Activated T-cell treated with anti-CD3 and anti-CD28 coated beads for 48 hours (primary cell): ENCODE data around the gene CRHBP.
"Not testable (repeated sequence)": the region's sequence is repeated elsewhere in the genome, so short reads cannot be mapped to it uniquely, and the experiment has no call there.

Experiments used
- DNase-seq: peaks from one replicate; pipeline ENCODE4 v3.0.0-alpha.2; 2020; ENCODE audit warnings: low read depth

Gene CRHBP

GRCh38 chr5:76958991-76959767 is 6.3 kb downstream of the CRHBP start:
- no peak for DNase-seq

- no peak for DNase-seq
Observed at GRCh38 chr5:76960004-76960625, 7.3 kb downstream of the CRHBP start.

DNA sequence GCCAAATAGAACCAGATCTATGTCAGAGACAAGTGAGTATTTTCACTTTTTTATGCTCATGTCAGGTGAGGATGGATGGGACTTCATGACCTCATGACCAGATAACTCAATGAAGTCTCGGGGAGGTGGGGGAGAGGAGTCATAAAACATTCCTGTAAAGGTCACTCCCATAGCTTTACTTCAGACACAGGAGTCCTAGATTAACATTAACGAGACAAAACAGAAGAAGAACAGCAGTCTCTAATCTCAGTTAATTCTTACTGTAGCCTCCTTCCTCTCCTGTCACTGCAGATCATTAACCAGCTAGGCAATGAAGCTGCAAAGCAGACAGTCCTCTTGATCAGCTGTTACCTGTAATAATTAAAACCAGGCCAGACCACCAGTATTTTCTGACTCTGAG is 11.2 kb downstream of the CRHBP start:
- DNase-seq, result no peak

GRCh38 chr5:76971511-76971910 is 18.7 kb downstream of the CRHBP start:
- no peak for DNase-seq

DNA sequence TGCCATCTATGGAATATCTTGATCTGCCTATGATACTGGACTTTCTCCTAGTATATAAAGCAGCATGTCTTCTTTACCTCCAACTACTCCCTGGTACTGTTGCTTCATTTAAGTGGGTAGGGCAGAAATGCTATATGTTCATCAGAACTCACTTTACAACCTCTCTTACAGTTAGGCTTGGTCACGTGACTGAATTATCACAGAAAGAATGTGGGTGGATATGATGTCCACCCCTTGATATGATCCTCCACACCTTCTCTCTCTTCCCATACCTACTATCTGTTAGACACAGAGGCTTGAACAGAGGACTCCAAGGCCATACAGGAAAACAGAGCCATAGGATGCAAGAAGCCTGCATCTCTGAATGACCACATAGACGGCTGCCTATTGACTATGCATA is 19.8 kb downstream of the CRHBP start:
- no peak for DNase-seq

DNA sequence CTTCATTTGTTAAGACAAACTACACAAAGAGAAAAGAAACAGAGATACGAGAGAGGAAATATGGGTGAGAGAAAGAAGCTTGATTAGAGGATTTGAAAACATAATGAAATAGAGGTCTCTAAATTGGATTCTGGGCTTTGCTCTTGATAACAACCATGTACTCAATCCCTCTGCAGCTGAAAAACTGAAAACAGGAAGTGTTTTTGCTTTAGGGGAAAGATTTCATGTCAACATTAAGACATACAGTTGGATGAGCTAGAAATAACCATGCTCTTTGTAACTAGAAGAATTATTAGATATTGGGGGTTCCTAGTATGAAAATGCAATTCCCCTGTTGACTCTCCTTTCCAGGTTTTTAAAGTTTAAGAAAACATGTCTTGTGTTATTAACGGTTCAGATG is 21.9 kb downstream of the CRHBP start:
- DNase-seq, result no peak

DNA sequence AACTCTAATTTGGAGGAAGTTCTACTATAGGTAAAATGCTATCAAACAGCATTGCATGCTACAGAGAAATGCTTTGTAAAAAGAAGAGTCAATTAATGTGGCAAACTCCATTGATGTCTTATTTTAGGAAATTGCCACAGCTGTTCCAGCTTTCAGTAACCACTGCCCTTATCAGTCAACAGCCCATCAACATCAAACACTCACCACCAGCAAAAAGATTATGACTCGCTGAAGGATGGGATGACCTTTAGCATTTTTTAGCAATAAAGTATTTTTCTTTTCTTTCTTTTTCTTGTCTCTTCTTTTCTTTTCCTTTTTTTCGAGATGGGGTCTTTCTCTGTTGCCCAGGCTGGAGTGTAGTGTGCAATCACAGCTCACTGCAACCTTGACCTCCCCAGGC is 26.0 kb downstream of the CRHBP start:
- DNase-seq, result no peak

DNA sequence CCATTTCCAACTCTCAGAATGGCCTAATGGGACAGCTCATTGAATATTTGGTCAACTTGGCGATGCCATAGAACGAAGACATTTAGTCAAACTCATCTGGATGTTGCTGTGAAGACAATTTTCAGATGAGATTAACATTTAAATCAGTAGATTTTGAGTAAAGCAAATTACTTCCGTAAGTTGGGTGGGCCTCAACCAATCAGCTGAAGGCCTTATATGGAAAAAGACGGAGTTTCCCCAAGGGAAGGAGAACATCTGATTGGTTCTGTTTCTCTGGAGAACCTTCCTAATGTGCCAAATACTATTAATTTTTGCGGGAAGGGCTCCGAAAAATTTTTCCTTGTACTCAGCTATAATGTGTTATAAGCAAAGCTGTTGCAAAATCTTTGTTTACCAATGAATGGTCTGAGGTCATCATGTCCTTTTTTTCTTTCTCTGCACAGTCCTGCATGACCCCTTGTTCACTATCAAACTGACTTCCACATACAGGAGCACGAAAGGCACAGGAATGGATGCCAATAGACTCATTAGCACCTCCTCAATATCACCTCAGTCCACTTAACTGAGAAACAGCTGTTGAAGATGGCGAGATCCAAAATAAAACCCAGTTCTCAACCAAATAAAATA is 27.8 kb downstream of the CRHBP start:
- DNase-seq, result no peak

GRCh38 chr5:76982450-76982849 is 29.6 kb downstream of the CRHBP start:
- no peak for DNase-seq

DNA sequence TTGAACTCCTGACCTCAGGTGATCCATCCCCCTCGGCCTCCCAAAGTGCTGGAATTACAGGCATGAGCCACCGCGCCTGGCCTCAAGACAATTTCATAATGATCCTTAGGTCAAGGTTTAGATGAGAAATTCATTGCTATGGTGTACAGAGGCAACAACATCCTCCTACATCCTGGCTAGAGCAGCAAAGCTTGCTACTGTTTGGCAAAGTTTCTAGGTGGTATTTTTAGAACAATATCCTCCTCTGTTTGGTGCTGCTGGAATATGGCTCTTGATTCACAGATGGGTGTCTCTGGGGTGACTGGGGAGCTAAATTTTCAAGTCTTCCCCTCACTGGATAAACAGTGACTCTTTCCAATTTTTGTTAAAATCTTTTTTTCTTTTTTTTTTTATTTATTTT is 30.6 kb downstream of the CRHBP start:
- DNase-seq, result no peak

DNA sequence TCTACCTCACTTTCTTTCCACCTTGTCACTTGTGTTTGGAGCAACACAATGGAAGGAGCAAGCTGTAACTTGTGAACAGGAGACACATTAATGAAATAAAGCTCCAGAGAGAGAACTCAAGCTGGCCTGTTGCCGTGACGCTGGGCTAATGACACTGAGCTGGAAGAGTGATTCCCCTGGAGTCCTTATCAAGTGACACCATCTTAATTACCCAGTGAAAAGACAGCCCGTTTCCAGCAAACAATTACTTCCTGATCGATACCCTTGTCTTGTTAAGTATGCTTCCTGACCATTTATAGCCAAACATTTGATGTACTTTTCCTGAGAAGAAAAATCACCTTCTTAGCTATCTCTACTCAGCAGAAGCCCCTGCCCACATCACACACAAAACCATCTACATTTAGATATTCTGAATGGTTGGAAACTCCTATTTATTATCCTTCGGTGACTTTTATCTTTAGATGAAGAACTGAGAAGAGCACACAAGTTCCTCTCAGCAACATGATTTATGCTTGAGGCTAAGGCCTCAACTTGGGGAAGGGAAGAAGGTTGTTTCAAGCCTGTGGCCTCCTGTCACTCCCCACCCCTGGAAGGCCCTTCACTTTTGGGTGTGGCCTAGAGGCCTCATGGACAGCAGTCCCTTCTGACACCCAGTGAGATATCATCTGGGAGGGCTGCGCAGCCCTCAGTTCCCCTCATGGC is 34.1 kb downstream of the CRHBP start:
- DNase-seq, result no peak

- DNase-seq, result no peak
Observed at GRCh38 chr5:76990899-76991459, 38.1 kb downstream of the CRHBP start.

DNA sequence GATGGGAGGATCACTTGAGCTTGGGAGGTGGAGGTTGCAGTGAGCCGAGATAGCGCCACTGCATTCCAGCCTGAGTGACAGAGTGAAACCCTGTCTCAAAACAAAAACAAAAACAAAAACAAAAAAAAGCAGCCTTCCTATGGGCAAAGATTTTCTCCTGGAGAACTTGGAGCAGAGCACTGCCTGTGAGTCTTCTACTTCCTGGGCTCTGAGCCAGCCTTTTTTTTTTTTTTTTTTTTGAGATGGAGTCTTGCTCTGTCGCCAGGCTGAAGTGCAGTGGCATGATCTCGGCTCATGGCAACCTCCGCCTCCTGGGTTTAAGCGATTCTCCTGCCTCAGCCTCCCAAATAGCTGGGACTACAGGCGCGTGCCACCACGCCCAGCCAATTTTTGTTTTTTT is 40.6 kb downstream of the CRHBP start:
- not testable (repeated sequence) for DNase-seq

DNA sequence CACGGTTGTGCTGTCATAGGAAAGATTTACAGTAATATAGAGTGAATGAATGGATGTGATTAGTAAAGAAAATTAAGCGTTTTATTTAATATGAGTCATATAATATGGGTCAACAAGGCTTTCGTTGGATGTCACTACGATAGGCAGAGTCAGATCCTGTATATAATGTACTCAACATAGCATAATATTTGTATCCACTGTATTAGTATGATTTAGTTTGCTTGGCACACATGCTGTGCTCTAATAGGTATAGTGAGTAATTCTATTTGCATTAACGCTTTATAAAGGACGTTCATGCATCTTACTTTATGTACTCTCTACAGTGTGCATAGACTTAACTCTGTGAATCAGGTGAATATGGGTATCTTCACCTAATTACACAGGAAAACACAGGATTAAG is 41.5 kb downstream of the CRHBP start:
- DNase-seq, result no peak

DNA sequence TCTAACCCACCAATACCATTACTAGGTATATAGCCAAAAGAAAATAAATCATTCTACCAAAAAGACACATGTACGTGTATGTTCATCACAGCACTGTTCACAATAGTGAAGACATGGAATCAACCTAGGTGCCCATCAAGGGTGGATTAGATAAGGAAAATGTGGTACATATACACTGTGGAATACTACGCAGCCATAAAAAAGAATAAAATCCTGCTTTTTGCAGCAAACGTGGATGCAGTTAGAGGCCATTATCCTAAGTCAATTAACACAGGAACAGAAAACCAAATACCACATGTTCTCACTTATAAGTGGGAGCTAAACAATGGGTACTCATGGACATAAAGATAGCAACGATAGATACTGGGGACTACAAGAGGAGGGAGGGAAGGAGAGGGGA is 45.4 kb downstream of the CRHBP start:
- DNase-seq, result not testable (repeated sequence)

DNA sequence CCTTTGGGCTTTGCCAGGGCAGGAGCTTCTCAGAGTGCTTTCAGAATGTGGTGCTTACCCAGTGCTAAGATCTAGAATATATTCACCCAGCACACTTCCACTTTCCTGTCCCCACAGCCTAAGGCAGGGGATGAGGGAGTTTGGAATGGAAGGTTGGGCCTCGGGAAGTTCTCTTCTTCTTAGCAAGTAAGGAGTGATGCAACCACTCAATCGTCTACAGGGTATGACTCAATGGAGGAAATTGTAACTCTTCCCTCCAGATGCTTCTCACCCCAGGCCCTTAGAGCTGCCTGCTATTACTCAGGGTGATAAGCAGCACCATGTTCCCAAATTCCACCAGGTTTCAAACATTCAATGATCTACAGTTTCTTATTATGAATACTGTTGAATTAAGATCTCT is 46.6 kb downstream of the CRHBP start:
- DNase-seq, result no peak

DNA sequence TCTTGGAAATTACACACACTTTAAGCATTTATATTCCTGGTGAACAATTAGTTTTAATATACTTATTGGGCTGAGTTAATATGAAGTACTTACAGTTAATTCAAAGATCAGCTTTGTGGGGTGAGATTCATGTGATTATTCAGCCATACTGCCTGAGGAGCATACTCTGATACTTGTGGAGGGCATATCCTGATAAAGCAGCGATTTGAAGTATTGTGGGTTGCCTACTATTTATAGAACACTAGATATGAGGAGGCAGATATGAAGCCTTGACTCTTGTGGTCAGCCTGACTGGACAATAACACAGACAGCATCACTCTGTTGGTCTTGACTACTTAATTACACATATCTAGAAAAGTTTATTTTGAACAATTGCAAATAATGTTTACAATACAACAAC is 50.4 kb downstream of the CRHBP start:
- no peak for DNase-seq

DNA sequence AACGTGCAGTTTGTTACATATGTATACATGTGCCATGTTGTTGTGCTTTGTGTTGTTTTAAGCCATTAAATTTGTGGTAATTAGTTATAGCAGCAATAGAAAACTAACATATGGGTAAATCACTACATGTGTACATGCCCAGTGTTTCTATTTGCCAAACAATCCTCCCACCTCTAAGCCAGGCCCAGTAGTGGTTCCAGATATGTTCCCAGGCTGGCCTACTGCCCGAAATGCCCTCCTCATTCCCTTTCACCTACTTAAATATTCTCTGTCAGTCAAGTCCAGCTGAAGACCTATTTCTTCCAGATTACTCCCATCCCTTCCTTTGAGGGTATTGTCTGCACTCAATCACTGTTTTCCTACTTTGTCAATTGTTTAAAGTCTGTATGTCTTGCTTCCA is 53.3 kb downstream of the CRHBP start:
- DNase-seq, result no peak

DNA sequence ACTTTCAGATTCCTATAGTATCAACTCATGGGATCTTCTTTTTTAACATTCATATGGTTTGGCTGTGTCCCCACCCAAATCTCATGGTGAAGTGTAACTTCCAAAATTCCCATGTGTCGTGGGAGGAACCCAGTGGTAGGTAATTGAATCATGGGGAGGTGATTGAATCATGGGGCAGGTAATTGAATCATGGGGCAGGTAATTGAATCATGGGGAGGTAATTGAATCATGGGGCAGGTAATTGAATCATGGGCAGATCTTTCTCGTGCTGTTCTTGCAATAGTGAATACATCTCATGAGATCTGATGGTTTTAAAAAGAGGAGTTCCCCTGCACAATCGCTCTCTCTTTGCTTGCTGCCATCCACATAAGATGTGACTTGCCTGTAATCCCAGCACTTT is 55.6 kb downstream of the CRHBP start:
- no peak for DNase-seq

DNA sequence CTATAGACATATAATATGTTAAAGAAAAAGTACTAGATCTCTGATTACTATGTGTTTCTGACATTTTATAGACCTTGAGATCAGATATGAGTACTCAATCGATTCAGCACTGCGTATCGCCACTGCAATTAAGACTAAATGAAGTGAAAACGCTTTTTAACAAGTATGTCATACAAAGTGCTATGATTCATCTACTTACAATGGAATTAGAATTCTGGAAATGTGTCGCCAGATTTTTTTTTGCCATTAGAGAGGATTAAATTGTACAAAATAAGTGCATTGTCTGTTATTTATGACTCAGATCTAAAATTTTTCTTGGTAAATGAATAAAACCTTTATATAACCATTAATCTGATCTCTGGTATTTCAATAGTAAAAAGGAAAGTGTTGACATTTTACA is 57.4 kb downstream of the CRHBP start:
- DNase-seq, result no peak

DNA sequence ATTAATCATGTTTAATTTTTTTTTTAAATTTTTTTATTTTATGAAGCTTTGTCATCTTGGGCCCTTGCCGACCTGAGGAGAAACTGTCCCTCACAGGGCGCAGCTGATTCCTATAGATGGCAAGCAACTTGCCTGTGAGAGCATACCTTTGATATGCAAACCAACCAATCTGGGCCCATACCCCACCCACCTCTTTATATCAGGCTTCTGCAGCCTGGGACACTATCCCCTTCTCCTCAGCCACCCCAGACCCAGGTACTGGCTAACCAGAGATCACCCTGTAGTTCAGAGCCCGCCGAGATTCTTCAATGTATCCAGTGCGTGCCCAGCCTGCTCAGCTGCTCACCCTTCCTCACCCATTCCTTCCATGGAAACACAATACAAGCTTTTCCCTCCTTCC is 58.7 kb downstream of the CRHBP start:
- no peak for DNase-seq

- no peak for DNase-seq
Observed at GRCh38 chr5:77012601-77013000, 59.8 kb downstream of the CRHBP start.
